ENCODE data around the gene GSTA2.
"Not testable (repeated sequence)": the region's sequence is repeated elsewhere in the genome, so short reads cannot be mapped to it uniquely, and the experiment has no call there.

GSTA2 gene

DNA sequence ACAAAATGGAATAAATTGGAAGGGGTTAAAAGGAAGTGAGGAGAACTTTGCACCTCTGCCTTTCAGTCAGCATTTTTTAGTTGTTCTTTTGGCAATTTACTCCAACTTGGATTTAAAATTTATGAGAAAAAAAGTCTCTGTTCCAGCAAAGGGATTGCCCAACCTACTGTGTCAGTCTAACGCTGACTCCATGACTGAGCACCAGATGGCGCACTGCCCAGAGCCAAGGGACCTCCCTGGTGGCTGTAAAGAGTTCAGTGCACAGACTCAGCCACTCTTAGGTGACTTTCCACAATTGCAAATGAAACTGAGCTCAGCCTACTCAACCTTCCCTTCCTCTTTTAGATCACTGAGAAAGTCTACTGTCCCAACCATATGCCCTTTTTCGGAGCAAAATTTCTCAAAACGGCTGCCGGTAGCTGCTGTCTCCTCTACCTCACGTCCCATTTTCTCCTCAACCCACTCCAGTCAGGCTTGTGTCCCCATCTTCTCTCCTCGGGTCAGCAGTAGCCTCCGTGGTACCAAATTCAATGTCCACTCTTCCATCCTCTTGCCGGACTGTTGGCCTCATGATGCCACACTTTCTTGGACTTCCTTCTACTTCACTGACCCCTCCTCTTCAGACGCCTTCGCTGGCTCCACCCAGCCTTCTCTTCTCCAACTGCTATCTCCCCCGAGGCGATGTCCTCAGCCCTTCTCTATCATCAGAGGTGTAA lies 38.7 kb downstream of the GSTA2 start:
- peak; percentile 49 for DNase-seq

DNA sequence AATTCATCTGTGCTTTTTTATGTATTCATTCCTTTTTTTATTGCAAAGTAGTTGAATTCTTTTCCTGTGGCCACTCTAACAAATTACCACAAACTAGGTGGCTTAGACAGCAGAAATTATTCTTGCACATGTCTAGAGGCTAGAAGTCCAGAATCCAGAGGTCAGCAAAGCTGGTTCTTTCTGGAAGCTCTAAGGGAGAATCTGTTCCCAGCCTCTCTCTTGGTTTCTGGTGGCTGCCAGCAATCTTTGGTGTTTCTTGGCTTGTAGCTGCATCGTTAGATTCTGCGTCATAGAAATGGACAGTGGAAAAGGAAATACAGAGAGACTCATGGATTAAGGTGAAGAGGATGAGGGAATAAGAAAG lies 39.3 kb downstream of the GSTA2 start:
- no peak for DNase-seq

DNA sequence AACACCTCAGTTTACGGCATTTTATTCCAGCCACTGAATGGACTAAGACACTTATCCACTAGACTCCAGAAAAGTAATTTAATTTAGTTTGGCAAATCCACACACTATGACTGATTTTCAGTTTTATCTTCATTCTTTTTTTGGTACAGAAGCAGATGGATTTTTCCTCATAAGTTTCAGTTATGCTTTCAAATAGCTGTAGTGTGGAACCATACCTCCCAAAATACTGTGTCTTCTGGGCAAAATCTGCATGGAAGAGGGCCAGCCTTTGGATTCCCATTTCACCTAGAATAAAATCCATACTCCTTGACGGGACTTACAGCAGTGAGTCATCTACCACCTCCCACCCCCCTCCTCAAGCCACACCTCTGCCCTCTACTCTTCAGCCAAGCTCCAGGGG lies 43.0 kb downstream of the GSTA2 start:
- DNase-seq = no peak

DNA sequence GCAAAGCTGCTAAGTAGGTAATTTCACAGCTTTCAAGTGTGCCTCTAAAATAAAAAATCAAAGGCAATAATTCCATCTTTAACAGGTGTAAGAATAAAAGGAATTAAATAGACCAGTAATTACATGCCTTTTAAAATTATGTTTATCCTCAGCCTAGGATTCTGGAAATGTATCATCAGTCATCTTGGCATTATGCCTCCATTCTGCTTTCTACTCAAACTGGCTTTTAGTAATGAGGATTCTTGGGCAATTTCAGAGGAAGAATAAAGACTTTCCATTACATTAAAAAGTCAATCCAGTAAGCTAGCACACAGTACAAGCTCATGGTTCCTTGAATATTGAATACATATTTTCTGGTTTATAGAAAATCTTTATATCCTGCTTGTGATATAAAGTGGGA lies 44.7 kb downstream of the GSTA2 start:
- DNase-seq = no peak

DNA sequence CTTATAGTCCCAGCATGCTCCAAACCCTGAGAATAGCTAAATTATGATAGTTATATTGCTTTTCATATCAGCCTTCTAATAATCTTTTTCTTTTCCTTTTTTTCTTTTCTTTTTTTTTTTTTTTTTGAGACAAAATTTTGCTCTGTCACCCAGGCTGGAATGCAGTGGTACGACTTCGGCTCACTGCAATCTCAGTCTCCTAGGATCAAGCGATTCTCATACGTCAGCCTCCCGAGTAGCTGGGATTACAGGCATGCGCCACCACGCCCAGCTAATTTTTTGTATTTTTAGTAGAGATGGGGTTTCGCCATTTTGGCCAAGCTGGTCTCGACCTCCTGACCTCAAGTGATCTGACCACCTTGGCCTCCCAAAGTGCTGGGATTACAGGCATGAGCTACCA lies 48.5 kb downstream of the GSTA2 start:
- DNase-seq = not testable (repeated sequence)

DNA sequence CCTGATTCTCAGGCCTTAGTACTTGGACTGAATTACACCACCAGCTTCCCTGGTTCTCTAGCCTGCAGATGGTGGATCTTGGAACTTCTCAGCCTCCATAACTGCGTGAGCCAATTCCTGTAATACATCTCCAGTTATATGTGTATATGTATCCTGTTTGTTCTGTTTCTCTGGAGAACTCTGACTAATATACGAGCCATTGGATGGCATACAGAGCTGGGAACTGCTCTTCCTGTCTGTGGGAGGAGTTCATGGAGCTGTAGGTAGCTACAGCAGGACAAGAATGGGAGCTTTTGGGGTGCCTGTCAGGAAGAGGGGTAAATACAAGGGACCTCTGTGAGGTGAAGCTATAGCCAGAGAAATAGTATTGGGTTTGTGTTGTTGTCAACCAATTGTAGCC lies 51.1 kb downstream of the GSTA2 start:
- no peak for DNase-seq

DNA sequence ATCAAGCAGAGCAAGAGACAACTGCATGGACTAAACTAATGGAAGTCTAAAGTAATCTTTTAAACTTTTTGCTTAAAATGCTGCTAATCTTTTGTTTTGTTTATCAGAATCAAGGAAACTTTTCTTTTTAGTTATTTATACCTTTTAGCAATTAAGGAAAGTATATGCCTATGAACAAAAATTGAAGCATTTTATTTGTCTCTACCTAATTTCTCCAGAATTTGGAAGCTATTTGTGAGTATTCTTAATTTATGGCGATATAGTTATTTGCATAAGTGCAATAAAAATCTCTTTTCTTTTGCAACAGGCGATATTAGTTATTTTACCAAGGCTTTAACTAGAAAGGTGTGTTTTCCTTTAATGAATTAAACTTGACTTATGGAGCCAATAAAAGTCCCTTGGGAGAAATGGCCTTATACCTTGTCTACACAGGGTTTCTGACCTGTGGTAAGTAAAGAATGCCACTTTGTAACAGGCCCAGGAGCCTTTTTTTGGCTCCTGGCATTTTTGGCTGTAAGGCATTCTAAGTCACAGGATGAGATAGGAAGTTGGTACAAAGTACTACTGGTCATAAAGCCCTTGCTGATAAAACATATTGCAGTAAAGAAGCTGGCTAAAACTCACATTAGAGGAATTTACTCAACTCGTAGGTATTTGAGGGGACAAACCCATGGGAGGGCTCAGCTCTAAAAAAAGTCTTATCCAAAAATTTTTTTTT lies 55.2 kb downstream of the GSTA2 start:
- DNase-seq = no peak

DNA sequence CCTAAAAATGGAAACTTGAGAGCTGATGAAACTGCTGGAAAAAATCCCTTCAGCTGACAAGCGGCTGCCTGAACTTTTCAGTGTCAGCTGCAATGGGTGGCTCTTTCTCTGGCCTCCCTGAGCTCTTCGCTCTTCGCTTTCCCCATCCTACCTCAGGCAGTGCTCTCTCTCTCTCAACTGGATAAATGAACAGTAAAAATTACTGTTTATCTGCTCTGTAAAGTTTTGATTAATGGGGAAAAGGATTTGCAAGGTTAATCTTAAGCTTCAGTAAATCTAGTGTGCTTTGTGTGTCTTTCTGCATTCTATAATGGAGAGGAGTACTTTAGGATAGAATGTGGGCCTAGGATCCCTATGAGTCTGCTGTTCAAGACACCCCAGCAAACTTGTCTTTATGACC lies 57.3 kb downstream of the GSTA2 start:
- DNase-seq = no peak

DNA sequence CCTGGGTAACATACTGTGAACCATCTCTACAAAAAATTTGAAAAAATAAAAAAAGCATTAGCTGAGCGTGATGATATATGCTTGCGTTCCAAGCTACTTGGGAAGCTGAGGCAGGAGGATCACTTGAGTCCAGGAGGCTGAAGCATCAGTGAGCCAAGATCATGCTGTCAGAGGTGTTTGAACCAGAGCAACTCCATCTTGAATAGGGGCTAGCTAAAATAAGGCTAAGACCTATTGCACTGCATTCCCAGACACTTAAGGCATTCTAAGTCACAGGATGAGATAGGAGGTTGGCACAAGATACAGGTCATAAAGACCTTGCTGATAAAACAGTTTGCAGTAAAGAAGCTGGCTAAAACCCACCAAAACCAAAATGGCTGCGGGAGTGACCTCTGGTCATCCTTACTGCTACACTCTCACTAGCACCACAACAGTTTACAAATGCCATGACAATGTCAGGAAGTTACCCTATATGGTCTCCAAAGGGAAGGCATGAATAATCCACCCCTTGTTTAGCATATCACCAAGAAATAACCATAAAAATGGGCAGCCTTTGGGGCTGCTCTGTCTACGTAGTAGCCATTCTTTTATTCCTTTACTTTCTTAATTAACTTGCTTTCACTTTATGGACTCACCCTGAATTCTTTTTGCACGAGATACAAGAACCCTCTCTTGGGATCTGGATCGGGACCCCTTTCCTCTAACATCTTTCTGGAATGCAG lies 58.3 kb downstream of the GSTA2 start:
- DNase-seq = not testable (repeated sequence)

DNA sequence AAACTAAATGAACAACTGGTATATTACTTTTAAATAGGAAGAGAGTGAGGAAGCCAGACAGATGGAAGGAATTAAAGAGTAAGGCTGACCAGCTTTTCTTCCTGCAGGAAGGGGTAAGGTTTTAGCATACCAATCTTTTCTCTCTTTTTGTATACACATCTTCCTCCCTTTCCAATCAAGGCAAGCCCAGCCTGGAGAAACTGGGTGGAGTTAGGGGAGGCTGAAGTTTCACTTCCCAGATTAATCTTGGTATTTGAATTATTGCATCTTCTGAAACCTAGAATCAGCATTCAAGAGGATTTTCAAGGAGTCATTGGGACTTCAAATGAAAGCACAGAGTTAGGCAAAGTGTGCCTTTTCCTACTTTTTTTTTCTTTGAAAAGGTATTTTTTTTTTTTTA lies 59.2 kb downstream of the GSTA2 start:
- DNase-seq = no peak

Measured in T1000 (cell line).